ENCODE measurements around the gene PALLD. TPM values are rescaled to one million over a fixed set of nuclear protein-coding genes. Genes with fewer than 3 reads are reported as not detected.
"Not testable (repeated sequence)": the region's sequence is repeated elsewhere in the genome, so short reads cannot be mapped to it uniquely, and the experiment has no call there.

The PALLD gene
- total and polyA plus RNA-seq, 2 of the 8 experiments (the other 6 are each of a cell fraction or from before 2014, with no cell fraction given): 10.5 to 25.0 TPM

DNA sequence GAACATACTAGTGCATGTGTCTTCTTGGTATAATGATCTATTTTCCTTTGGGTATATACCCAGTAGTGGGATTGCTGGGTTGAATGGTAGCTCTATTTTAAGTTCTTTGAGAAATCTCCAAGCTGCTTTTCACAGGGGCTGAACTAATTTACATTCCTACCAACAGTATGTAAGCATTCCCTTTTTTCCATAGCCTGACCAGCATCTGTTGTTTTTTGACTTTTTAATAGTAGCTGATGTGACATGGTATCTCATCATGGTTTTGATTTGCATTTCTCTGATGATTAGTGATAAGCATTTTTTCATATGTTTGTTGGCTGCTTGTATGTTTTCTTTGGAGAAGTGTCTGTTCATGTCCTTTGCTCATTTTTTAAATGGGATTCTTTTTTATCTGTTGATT lies 230.3 kb downstream of the PALLD start:
- H3K23ac ChIP-seq (ENCODE audit: insufficient read length); H3K9ac ChIP-seq (replicated peaks in 1 of 4; ENCODE audit: extremely low read depth in 1 of 4, low read depth in 3 of 4, low read length in 3 of 4); H2BK20ac ChIP-seq (ENCODE audit: low read length); H3K9me3 ChIP-seq (ENCODE audit: insufficient read depth in 2 of 2, low read depth in 1 of 2, low read length in 1 of 2); H2BK12ac ChIP-seq (ENCODE audit: low read depth, low read length); H3K56ac ChIP-seq (replicated peaks; ENCODE audit: insufficient read length, low read depth, low read length); H4K91ac ChIP-seq (replicated peaks; ENCODE audit: insufficient read length, low read length); H3K18ac ChIP-seq (ENCODE audit: extremely low read depth, low read length); H3K79me2 ChIP-seq (ENCODE audit: control insufficient read depth in 1 of 2, insufficient read depth in 2 of 2, low read length in 2 of 2); H2BK15ac ChIP-seq (ENCODE audit: low read length); H3K27me3 ChIP-seq (replicated peaks in 1 of 4; ENCODE audit: control insufficient read depth in 3 of 4, extremely low read depth in 1 of 4, insufficient read depth in 3 of 4, low read length in 3 of 4); POLR2A ChIA-PET (ENCODE audit: partially characterized antibody); H2AFZ ChIP-seq (ENCODE audit: low read length); H3K4ac ChIP-seq (replicated peaks; ENCODE audit: insufficient read length, low read depth, low read length); H3K23me2 ChIP-seq (ENCODE audit: low read depth, low read length); DNase-seq (ENCODE audit: low read depth in 1 of 2, low spot score in 2 of 2); H3K27ac ChIP-seq (ENCODE audit: low read depth, low read length); H3K4me1 ChIP-seq (replicated peaks in 1 of 4; ENCODE audit: control insufficient read depth in 3 of 4, insufficient read depth in 4 of 4, low read length in 3 of 4); H3K14ac ChIP-seq (ENCODE audit: insufficient read length); H4K8ac ChIP-seq (ENCODE audit: extremely low read depth, insufficient read depth, low read length); H4K20me1 ChIP-seq (replicated peaks in 1 of 2; ENCODE audit: control insufficient read depth in 1 of 2, insufficient read depth in 2 of 2, low read length in 2 of 2); FAIRE-seq; H2AK5ac ChIP-seq (ENCODE audit: low read depth, low read length); H3K79me1 ChIP-seq (ENCODE audit: low read depth, low read length); H4K5ac ChIP-seq (ENCODE audit: insufficient read length, low read depth, low read length); H3K36me3 ChIP-seq (ENCODE audit: control insufficient read depth in 2 of 4, insufficient read depth in 4 of 4, low read length in 3 of 4); H3K4me2 ChIP-seq (ENCODE audit: insufficient read depth in 1 of 2, low read depth in 2 of 2, low read length in 2 of 2); H2BK5ac ChIP-seq (ENCODE audit: low read depth, low read length); H2BK120ac ChIP-seq (replicated peaks; ENCODE audit: low read depth, low read length); H3K4me3 ChIP-seq (ENCODE audit: extremely low read depth in 1 of 4, insufficient read depth in 2 of 4, low read depth in 3 of 4, low read length in 4 of 4): not testable (repeated sequence)
- CTCF ChIA-PET (ENCODE audit: partially characterized antibody): interaction anchor here (1.8 kb wide), 1 partner anchor 8 kb away, joined by 5 read pairs; no protein-coding TSS in a partner anchor

All from H1 (cell line).